NT2/D1 (cell line): ENCODE measurements around the gene HNRNPUL2.
"Not testable (repeated sequence)": the region's sequence is repeated elsewhere in the genome, so short reads cannot be mapped to it uniquely, and the experiment has no call there.

ENCODE experiments used
- DNase-seq: peaks from one replicate; pipeline ENCODE4 v3.0.0-alpha.2; 2011; ENCODE audit warnings: low read depth, low spot score
- H3K27me3 ChIP-seq: 2 replicates; pipeline ENCODE4 v1.6.0; 2011; ENCODE audit warnings: mild to moderate bottlenecking; ENCODE audit not compliant: insufficient read length, insufficient read depth
- H3K36me3 ChIP-seq: 2 replicates; pipeline ENCODE4 v1.6.1; 2011; ENCODE audit warnings: mild to moderate bottlenecking, low read length, mixed read lengths; ENCODE audit not compliant: insufficient read depth, insufficient read length
- H3K4me1 ChIP-seq: 2 replicates; pipeline ENCODE4 v1.5.1; 2011; ENCODE audit not compliant: insufficient read depth, insufficient read length
- H3K4me3 ChIP-seq: 2 replicates; pipeline ENCODE4 v1.5.1; 2011; ENCODE audit warnings: low read depth; ENCODE audit not compliant: insufficient read length
- H3K9ac ChIP-seq: 2 replicates; pipeline ENCODE4 v1.6.0; 2011; ENCODE audit warnings: low read depth; ENCODE audit not compliant: insufficient read length
- H3K9me3 ChIP-seq: 2 replicates; pipeline ENCODE4 v1.5.1; 2011; ENCODE audit warnings: mild to moderate bottlenecking, low read length; ENCODE audit not compliant: insufficient read depth
- SUZ12 ChIP-seq: IDR thresholded peaks from 2 replicates; pipeline ENCODE4 v1.6.1; 2011; ENCODE audit not compliant: insufficient read length, insufficient read depth; ENCODE audit errors: extremely low read depth
- YY1 ChIP-seq: IDR thresholded peaks from 2 replicates; pipeline ENCODE4 v1.6.1; 2011; ENCODE audit not compliant: insufficient read length, insufficient read depth
- ZNF274 ChIP-seq: IDR thresholded peaks from 2 replicates; pipeline ENCODE4 v1.6.1; 2011; ENCODE audit warnings: mild to moderate bottlenecking, low read depth, low read length

Gene HNRNPUL2

GRCh38 chr11:62737196-62737595 is 9.9 kb upstream of the HNRNPUL2 start:
- H3K27me3 ChIP-seq = no peaks in the 10 kb centered on the region
- H3K9ac ChIP-seq = no peak overlapping the region
- H3K4me3 ChIP-seq = no peak overlapping the region
- no peak for DNase-seq
- H3K4me1 ChIP-seq = no peaks in the 10 kb centered on the region
- TF ChIP-seq YY1 = no peak
- no peak for TF ChIP-seq ZNF274
- no peak for TF ChIP-seq SUZ12
- H3K9me3 ChIP-seq = no peaks in the 10 kb centered on the region
- H3K36me3 ChIP-seq = peaks cover 69% of the 10 kb centered on the region

- Histone ChIP-seq H3K4me3 (no peak overlapping the region), H3K9ac (no peak overlapping the region), H3K27me3 (no peaks in the 10 kb centered on the region), H3K4me1 (no peaks in the 10 kb centered on the region), H3K36me3 (peaks cover 47% of the 10 kb centered on the region), H3K9me3 (no peaks in the 10 kb centered on the region)
- DNase-seq = no peak
- TF ChIP-seq SUZ12 (no peak), ZNF274 (no peak), YY1 (no peak)
Observed at GRCh38 chr11:62732830-62733229, 5.6 kb upstream of the HNRNPUL2 start.

GRCh38 chr11:62730076-62730475 is 2.8 kb upstream of the HNRNPUL2 start:
- H3K36me3 ChIP-seq = peaks cover 46% of the 10 kb centered on the region
- not testable (repeated sequence) for H3K4me1 ChIP-seq, H3K9me3 ChIP-seq, H3K9ac ChIP-seq, H3K4me3 ChIP-seq, DNase-seq, H3K27me3 ChIP-seq

- Histone ChIP-seq H3K36me3 (peaks cover 49% of the 10 kb centered on the region), H3K4me1 (no peaks in the 10 kb centered on the region), H3K9ac (peak within 1 kb of the TSS; percentile 97), H3K4me3 (peak within 1 kb of the TSS; percentile 98), H3K27me3 (no peaks in the 10 kb centered on the region), H3K9me3 (no peaks in the 10 kb centered on the region)
- no peak for DNase-seq
- no peak for TF ChIP-seq YY1
- no peak for TF ChIP-seq SUZ12
- TF ChIP-seq ZNF274 = no peak
Observed at GRCh38 chr11:62728171-62728988, 1.1 kb upstream of the HNRNPUL2 start, which contains the start of gene TTC9C. Gene TTC9C (plus strand): TSS chr11:62728486. CDS start chr11:62728849, 363 bp downstream.

- peak overlapping the region; percentile 97 for H3K9ac ChIP-seq
- H3K4me3 ChIP-seq = peak overlapping the region; percentile 98
- peaks cover 49% of the 10 kb centered on the region for H3K36me3 ChIP-seq
- TF ChIP-seq SUZ12 (no peak), YY1 (no peak), ZNF274 (no peak)
- H3K27me3 ChIP-seq = no peaks in the 10 kb centered on the region
- no peaks in the 10 kb centered on the region for H3K4me1 ChIP-seq
- DNase-seq = peak; percentile 95
- no peaks in the 10 kb centered on the region for H3K9me3 ChIP-seq
Observed at GRCh38 chr11:62727872-62728170, 564 bp upstream of the HNRNPUL2 start.

GRCh38 chr11:62726915-62727164 is 417 bp downstream of the HNRNPUL2 start:
- H3K9me3 ChIP-seq = no peaks in the 10 kb centered on the region
- H3K9ac ChIP-seq = peak overlapping the region; percentile 97
- TF ChIP-seq ZNF274 (no peak), YY1 (no peak), SUZ12 (no peak)
- DNase-seq = no peak
- H3K4me1 ChIP-seq = peaks cover 2% of the 10 kb centered on the region
- no peaks in the 10 kb centered on the region for H3K27me3 ChIP-seq
- H3K36me3 ChIP-seq = peaks cover 59% of the 10 kb centered on the region
- peak overlapping the region; percentile 98 for H3K4me3 ChIP-seq

GRCh38 chr11:62726156-62726914 is 922 bp downstream of the HNRNPUL2 start:
- no peak for DNase-seq
- Histone ChIP-seq H3K36me3 (peaks cover 62% of the 10 kb centered on the region), H3K9me3 (no peaks in the 10 kb centered on the region), H3K27me3 (no peaks in the 10 kb centered on the region), H3K4me1 (peaks cover 2% of the 10 kb centered on the region), H3K9ac (peak overlapping the region; percentile 97), H3K4me3 (peak overlapping the region; percentile 98)
- TF ChIP-seq SUZ12 (no peak), YY1 (no peak), ZNF274 (no peak)
